Measurements from ENCODE around the gene IKBKG.
"Not testable (repeated sequence)": the region's sequence is repeated elsewhere in the genome, so short reads cannot be mapped to it uniquely, and the experiment has no call there.

The IKBKG gene

GRCh38 chrX:154560326-154560725, 12.9 kb downstream of the IKBKG start:
- not testable (repeated sequence) for DNase-seq

- DNase-seq = not testable (repeated sequence)
Observed at GRCh38 chrX:154562295-154562694, 14.9 kb downstream of the IKBKG start.

- not testable (repeated sequence) for DNase-seq
Observed at GRCh38 chrX:154570361-154570760, 22.9 kb downstream of the IKBKG start.

GRCh38 chrX:154573061-154573460, 25.6 kb downstream of the IKBKG start:
- DNase-seq = not testable (repeated sequence)

- not testable (repeated sequence) for DNase-seq
Observed at GRCh38 chrX:154575076-154575475, 27.7 kb downstream of the IKBKG start.

GRCh38 chrX:154582994-154583393, 35.6 kb downstream of the IKBKG start:
- DNase-seq = not testable (repeated sequence)

- not testable (repeated sequence) for DNase-seq
Observed at GRCh38 chrX:154584585-154585183, 37.3 kb downstream of the IKBKG start, which contains the start of gene CTAG1A. TSS of gene CTAG1A (plus strand) at chrX:154585133. CDS start at chrX:154585207, 74 bp downstream.

- DNase-seq = not testable (repeated sequence)
Observed at GRCh38 chrX:154590415-154590814, 43.0 kb downstream of the IKBKG start.

GRCh38 chrX:154592505-154592904, 45.1 kb downstream of the IKBKG start:
- DNase-seq = no peak

- no peak for DNase-seq
Observed at GRCh38 chrX:154593201-154593600, 45.8 kb downstream of the IKBKG start.

GRCh38 chrX:154594491-154594890, 47.1 kb downstream of the IKBKG start:
- DNase-seq = no peak

GRCh38 chrX:154595559-154596249, 48.3 kb downstream of the IKBKG start:
- no peak for DNase-seq

GRCh38 chrX:154596290-154596929, 49.0 kb downstream of the IKBKG start:
- DNase-seq = no peak

- DNase-seq = no peak
Observed at GRCh38 chrX:154597221-154597620, 49.8 kb downstream of the IKBKG start.

GRCh38 chrX:154598656-154599055, 51.2 kb downstream of the IKBKG start:
- no peak for DNase-seq

- no peak for DNase-seq
Observed at GRCh38 chrX:154599531-154599930, 52.1 kb downstream of the IKBKG start.

GRCh38 chrX:154600759-154601374, 53.4 kb downstream of the IKBKG start:
- DNase-seq = no peak

GRCh38 chrX:154602226-154602625, 54.8 kb downstream of the IKBKG start:
- no peak for DNase-seq

- no peak for DNase-seq
Observed at GRCh38 chrX:154602766-154603437, 55.5 kb downstream of the IKBKG start.

- DNase-seq = no peak
Observed at GRCh38 chrX:154603438-154604430, 56.3 kb downstream of the IKBKG start.

GRCh38 chrX:154605566-154605965, 58.1 kb downstream of the IKBKG start:
- no peak for DNase-seq

- DNase-seq = no peak
Observed at GRCh38 chrX:154607370-154607769, 60.0 kb downstream of the IKBKG start.

Measured in activated naive CD4-positive, alpha-beta T cell treated with Interleukin-2 at 50 U/mL for 16 hours (primary cell).